GM18508 (cell line): Measurements from ENCODE around the gene FHDC1.

ENCODE experiments used
- ATAC-seq: cut with Tn5 transposase; IDR thresholded peaks from one replicate; pipeline ENCODE4 v1.9.1; 2021; ENCODE audit warnings: moderate number of reproducible peaks; ENCODE audit not compliant: insufficient read depth, unreplicated experiment

The FHDC1 gene

DNA sequence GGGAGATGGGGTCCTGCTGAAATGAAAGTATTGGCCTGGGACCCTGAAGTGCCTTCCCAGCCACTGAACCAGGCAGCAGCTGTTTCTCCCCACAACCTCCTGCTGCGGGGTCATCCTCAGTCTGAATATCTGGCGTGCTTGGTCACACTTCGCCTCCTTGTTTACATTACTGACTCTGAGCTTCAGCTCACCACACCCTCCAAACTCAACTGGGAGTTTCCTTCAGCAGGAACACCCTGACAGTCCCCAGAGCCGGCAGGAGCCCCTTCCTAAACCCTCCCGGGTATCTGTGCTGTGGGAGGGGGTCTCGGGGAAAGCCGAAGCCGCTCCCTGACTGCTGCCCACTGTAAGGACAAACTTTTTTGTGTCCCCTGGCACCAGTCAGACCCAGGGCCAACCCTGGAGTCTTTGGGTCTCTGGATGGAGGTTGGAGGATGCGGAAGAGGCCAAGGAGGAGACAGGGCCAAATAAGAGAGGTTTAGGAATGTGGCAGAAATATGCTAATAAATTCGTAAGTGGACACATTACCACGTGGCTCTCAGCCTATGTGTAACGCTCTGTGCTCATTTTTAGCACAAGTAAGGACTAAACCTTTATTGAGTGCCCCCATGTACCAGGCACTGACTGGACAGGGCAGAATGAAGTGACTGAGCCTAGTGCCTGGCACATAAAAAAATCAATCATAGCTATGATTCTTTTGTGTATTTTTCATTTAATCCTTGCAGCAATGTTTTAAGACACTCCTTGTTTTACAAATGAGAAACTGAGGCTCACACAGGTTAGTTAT lies 20.7 kb downstream of the FHDC1 start:
- ATAC-seq, result no peak

DNA sequence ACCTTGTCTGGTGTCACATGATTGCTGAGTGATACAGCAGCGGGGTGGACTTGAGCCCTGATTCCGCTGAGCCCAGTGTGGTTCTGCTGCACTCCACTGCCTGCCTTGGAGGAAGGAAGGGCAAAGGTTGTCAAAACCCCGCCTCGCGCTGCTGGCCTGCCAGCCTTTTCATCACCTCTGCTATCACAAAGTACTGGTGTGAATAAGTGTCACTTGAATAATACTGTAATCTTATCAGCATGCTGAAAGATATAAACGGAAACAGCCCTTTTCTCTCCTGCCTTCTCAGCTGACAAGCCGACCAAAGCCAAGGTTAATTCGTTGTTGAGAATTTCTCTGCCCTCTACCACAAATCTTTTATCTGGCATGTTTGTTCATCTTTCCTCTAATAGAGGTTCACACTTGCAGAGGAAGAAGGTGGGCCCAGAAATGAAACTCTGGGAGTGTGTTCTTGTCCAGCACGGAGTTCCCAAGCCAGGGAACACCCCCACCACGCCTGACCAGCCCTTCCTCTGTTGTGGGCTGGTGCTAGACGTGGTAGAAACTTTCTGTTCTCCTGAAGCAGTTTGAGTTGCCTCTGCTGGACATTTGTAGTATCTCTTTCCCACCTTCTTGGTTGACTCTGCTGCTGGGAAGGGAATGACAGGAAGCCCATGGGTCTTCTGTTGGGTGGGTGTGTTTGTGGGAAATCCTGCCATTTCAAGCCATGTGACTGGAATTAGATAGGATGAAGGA lies 21.5 kb downstream of the FHDC1 start:
- ATAC-seq, result no peak

DNA sequence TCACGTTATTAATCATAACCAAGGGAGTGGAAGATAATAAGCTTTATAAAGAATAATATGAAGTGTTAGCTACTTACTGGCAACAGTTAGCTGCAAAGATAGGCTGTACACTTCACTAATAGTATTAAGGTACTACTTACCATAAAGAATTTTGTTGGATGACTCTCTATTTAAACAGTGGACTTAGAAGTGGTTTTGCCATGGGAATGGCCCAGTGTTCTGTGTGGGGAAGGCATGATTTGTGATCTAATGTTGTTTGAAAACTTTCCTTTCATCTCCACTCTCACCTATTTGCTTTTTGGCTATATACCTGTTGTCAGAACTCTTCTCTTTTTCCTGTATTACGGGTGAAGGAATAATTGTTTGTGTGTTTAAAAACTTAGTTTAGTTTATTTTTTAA lies 23.0 kb downstream of the FHDC1 start:
- ATAC-seq, result no peak

DNA sequence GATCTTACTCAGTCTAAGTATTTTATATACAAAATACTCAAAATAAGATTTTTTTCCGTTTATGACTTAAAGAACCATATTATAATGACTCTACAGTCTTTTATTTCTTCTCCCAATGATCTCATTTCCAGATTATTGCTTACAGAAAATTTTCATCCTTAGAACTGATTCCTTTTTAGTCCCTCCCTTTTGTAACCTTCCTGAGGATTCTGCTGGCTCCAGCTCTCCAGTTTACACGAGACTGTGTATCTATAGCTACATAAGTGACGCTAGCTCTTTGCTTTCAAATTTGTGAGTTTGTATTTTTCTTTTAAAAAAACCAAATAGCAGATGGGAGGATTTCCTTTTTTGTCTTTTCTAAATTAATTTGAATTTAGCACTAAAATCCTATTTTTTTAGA lies 24.0 kb downstream of the FHDC1 start:
- no peak for ATAC-seq

DNA sequence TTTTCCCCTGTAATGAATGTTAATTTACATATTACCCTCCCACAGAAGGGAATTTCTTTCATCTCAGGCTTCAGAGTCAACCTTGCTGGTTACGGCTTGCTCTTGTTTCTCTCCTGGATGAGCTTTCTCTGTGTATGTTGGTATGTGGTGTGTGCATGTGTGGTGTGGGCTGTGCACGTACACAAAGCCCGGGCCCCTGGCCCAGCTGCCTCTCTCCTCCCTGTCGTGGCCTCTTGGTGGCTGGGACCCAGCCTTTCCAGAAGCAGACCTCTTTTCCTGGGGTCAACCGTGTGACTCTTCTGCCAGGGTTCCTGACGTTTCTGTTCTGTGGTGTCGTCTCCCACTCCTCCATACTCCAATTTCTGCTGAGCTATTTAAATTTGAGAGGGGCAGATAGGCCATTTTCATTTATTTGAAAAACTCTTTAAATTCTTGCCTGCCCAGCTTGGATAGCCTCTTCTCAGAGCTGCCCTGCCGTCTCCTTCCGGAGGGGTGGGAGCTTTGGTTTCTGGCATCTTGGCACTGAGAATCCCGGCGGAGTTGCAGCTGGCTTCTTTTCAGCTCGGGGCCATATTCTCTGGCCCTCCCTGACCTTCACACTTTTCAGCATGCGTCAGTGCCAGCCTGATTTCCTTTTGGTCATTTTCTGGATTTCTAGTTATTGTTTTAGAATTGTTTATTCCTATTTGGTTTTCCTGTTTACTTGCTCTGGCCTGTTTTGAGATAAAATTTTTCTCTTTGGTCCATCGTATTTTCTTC lies 25.1 kb downstream of the FHDC1 start:
- ATAC-seq, result no peak

DNA sequence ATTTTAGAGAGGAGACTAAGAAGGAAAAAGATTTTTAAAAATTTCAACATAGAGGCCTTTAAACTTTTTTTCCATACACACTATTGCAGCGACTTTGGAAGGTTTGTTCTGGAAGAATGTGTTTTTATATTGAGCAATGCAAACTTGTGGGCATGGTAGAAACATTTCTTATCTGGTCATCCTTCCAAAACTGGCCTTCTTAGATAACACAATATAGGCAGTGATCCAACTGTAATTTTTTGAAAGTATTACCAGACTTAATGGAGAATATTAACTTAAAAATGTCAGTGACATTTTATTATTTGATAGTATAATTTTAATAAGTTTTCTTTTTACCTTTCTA lies 25.6 kb downstream of the FHDC1 start:
- no peak for ATAC-seq

DNA sequence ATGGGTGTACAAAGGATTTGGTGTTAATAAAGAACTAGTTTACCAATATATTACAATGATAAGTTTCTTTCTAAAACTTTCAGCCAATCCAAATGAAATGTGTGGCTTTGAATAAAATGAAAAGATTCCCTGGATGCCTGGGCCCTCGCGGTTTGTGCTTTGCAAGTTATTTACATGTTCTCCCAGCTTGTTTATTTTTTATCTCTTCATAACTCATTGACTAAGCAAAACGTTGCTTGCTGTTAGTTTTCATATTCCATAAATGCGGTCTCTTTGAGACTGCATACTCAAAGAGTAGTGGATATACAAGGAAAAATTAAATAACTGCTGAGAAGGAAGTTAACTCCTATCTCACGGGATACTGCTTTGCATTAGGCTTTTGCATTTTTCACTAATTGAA lies 26.0 kb downstream of the FHDC1 start:
- ATAC-seq, result no peak

DNA sequence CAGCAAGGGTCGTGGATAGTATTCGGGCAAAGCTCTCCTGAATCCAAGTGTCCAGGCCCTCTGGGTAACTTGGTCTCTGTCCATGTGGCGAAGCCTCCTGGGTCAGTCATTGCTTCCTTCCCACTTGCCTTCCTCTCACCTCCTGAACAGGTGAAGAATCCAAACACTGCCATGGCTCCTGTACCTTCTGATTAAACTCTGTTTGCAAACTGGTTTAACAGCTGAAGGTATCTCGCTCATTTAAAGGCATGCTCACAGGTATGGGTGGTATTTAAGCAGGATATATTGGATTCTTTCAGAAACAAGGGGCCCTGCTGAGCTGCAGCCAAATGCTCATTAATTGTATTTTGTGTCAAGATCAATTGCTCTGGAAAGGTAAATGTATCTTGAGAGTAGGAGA lies 28.2 kb downstream of the FHDC1 start:
- no peak for ATAC-seq

DNA sequence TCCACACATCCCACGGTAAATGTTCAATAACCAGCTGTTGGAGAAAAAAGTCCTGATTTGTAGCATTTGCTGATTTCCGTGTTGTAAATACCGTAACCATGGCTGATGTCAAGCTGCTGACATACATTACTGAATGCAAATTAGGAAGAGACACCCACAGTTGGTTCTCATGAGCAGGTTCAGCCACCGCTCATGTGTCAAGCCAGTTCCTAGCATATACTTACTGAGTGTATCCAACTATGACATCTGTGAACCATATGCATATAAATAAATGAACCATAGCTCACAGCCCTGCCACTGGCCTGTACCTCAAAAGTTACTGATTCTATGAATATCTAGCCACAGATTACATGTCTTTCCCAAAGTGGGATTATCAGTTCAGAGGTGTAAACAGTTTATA lies 29.5 kb downstream of the FHDC1 start:
- ATAC-seq, result no peak

DNA sequence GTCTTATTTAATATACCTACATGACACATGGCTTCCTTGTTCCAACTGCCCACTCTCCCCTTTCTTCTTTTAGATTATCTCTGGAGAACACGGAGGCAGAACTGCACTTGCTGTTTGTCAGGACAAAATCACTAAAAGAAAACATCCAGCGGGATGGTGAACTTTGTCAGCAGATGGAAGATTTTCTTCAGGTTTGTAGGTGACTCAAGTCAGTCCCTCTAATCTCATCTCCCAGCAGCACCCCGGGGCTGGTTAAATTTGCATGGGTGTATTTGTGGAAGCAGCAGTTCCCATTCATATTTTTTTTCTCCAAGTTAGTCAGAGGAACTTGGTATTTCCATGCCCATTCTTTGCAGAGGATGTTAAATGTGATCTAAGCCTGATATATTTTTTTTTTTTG lies 31.8 kb downstream of the FHDC1 start:
- ATAC-seq, result no peak

DNA sequence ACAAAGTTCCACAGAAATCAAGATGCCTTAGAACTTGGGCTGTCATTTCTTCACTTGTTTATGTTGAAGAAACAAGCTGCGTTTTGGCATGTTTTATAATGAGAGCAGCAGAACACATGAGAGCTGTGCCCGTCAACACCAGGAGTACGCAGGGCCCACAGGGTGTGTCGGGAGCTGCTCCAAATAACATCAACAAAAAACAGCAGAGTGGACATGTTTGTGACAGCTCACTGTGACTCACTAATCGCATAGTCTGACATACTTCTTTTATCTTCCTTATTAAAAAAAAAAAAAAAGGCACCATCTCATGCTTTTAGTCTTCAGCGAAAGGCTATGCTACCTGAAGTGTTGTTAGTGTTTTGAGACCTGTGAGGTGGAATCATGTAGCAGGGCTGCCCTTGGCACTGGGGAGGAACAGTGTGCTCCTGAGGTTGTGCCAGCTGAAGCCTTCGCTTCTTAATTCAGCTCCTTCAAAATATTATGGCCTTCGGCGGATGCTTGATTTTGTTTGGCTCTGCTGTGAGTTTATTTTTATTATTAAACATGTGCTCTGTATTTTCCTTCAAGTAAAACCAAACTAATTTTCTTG lies 32.8 kb downstream of the FHDC1 start:
- no peak for ATAC-seq

DNA sequence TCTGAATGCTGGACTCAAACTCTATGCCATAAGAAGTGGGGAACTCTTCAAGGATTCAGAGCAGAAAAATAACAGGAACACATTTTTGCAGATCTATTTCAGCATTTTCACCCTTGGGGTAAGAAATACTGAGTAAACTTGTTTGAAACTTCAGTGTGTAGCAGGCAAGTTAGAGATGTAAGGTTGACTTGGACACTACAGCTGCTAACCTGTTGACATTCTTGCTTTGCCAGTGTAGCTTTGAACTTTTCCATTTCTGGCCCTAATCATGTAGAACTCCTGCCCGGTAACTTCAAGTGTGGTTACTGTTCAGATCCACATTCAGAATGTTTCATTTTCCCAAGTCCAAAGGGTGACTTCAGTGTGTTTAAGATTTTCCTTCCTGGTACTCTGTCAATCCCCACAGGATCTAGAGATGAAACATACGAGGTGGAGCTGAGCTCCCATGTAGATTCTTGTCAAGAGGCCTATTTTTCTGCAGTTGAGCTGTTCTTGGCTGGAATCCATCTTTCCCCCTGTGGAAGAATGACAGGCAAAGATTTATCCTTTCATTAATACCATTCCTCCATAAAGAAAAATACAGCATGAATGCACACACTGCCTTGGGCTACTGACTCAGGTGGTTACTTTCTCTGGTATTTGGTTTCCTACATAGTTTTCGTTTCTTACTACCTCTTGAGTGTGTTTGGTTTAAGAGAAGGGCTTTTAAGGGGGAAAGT lies 34.1 kb downstream of the FHDC1 start:
- no peak for ATAC-seq

DNA sequence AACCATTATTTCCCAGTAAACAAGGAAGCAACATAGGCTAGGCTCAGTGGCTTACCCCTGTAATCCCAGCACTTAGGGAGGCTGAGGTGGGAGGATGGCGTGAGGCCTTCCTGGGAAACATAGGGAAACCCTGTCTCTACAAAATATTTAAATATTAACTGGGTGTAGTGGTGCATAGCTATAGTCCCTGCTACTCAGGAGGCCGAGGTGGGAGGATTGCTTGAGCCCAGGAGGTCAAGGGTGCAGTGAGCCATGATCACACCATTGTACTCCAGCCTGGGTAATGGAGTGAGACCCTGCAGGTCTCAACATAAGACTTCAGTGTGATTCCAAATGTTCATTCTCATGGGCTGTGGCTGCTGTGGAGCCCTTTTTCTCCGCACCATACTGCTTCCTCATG lies 34.9 kb downstream of the FHDC1 start:
- no peak for ATAC-seq

DNA sequence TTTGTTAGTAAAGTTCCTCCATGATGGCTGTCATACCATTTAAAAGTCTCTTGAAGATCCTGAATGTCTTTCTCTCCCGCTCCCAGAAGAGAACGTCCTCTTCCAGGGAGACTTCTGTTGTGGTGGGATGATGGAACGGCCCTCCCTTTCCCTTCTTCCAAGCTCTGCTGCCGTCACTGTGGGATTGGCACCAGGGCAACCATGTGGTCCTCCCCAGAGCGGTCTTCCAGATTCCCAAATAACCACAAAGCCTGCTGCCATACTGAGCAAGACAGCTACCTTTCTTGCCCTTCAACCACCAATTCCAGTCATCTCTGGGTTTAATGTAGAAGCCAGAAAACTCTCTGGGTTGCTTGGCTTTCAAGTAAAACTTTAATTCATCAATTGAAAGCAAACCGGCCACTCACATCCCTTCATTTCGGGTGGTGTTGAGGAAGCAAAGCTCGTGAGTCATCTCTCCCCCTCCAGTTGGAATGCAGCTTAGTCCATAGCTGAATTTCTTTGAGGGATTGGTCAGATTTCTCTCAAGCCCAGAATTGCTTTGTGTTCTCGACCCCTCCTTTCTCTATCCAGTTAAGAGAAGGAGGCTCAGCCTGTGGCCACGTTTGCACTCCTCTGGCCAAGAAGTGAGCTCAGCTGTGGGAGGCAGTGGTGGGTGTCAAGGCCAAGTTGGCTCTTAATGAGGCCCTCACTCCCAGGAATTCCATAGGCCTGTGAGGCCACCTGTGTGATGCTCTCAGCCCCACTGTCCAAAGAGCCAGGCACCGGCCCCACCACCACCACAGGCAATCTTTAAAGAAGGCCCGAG lies 36.9 kb downstream of the FHDC1 start:
- ATAC-seq, result no peak

DNA sequence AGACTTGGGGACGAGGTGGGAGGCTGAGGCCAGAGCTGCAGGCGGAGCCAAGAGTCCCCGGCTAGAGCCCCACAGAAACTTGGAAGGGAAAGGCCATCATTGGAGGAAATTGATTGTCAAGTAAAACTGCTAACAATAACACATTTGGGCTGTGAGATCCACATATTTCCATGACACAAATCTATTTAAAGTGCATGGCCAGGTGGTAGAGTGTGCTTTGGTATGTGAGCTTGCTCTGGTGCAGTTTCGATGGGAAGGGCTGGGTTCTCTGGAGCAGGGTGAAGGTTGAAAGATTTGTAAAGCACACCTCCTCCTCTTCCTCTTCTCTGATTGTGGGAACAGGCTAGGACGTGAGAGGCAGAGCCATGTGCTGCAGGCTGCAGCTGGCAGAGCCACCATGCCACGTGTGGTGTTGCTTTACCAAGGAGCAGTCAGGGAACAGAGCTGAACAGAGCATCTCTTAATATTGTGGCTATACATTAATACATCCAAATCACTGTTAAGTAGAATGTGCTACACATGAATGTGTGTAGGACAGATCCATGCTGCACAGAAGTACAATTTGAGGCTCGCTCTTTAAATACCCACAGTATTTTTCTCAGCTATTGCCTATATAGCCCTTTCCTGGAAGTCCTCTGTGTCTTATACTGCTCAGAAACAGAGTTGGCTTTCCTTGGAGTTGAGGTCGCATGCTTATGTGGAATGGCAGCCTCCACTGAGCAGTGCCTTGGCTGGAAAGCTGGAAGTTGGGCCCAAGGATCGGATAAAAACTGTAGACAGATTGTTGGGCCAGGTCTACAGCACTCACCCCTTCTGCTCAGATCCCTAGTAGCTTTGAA lies 37.7 kb downstream of the FHDC1 start:
- no peak for ATAC-seq

DNA sequence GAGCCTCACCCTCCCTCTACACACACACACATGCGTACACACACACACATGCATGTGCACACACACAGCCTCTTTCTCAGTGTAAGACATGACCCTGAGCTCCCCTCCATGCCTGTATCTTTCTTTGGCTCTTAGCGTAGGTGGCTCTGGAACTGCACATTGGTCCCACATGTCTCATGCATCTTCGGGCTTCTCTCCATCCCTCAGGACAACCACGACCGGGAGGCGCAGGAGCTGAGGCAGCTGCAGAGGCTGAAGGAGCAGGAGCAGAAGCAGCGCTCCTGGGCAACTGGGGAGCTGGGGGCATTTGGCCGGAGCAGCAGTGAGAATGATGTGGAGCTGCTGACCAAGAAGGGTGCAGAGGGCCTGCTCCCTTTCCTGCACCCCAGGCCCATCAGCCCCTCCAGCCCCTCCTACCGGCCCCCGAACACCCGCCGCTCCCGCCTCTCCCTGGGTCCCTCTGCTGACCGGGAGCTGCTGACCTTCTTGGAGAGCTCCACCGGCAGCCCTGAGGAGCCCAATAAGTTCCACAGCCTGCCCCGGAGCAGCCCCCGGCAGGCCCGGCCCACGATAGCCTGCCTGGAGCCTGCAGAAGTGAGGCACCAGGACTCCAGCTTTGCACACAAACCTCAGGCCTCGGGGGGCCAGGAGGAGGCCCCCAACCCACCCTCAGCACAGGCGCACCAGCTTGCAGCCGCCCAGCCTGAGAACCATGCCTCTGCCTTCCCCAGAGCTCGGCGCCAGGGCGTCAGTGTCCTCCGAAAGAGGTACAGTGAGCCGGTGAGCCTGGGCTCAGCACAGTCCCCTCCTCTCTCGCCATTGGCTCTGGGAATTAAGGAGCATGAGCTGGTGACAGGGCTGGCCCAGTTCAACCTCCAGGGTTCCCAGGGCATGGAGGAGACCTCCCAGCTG lies 38.6 kb downstream of the FHDC1 start:
- ATAC-seq, result no peak

DNA sequence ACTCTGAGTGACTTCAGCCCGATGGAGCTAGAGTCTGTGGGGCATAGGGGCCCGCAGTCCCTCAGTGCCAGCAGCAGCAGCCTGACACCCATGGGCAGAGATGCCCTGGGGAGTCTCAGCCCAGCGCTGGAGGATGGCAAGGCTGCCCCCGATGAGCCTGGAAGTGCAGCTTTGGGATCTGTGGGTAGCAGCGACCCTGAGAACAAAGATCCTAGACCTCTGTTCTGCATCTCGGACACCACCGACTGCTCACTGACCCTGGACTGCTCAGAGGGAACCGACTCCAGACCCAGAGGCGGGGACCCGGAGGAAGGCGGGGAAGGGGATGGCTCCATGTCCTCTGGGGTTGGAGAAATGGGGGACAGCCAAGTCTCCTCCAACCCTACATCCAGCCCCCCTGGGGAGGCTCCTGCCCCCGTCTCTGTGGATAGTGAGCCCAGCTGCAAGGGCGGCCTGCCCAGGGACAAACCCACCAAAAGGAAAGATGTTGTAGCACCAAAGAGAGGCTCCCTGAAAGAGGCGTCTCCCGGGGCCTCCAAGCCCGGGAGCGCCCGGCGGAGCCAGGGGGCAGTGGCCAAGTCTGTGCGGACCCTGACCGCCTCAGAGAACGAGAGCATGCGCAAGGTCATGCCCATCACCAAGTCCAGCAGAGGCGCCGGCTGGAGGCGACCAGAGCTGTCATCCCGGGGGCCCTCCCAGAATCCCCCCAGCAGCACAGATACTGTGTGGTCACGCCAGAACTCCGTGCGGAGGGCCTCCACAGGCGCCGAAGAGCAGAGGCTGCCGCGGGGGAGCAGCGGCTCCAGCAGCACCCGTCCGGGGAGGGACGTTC lies 39.5 kb downstream of the FHDC1 start:
- no peak for ATAC-seq
